GM12878 (cell line): ENCODE results near the gene DMWD. TPM values are rescaled to one million over a fixed set of nuclear protein-coding genes. Genes with fewer than 3 reads are reported as not detected.

Source experiments
- ATAC-seq: fragments of 200-7000 bp; cut with Tn5 transposase; 3 replicates; pipeline ENCODE4 v1.9.1; 2020; ENCODE audit warnings: mild to moderate bottlenecking, moderate library complexity
- BruUV-seq: library from RNA; stranded (reverse); fragments of 400-500 nt; replicated peaks from 2 replicates; lab custom pipeline; 2021; lab: Mats Ljungman, UMichigan
- CTCF ChIA-PET: fragments of 300-600 bp; sonication (Branson Sonifier 250); formaldehyde crosslinking; extraction: SDS; loops from one replicate; lab custom pipeline; 2021; ENCODE audit warnings: inconsistent platforms; lab: Yijun Ruan, JAX
- POLR2A ChIA-PET: fragments of 350-600 bp; formaldehyde crosslinking; extraction: SDS; loops from one replicate; lab custom pipeline; 2021; ENCODE audit warnings: inconsistent platforms; lab: Charles Lee
- RAD21 ChIA-PET: fragments of 300-600 bp; sonication (Branson Sonifier 250); formaldehyde crosslinking; loops from one replicate; lab custom pipeline; 2023; ENCODE audit warnings: antibody characterized with exemption; ENCODE audit not compliant: unreplicated experiment; lab: Charles Lee
- SMC1A ChIA-PET: fragments of 300-600 bp; sonication (Branson Sonifier 250); formaldehyde crosslinking; loops from one replicate; lab custom pipeline; 2023; ENCODE audit not compliant: unreplicated experiment, uncharacterized antibody; lab: Charles Lee
- DNase-seq: peaks from one replicate; pipeline ENCODE4 v3.0.0-alpha.2; 2011; ENCODE audit warnings: low read depth, low spot score
- FAIRE-seq: peaks from 3 replicates; lab custom pipeline; 2011; peaks lifted over from hg19 to GRCh38; lab: Jason Lieb, UNC
- H2AFZ ChIP-seq: 2 replicates; pipeline ENCODE4 v1.6.0; 2011; ENCODE audit warnings: low read depth, low read length, control low read depth; ENCODE audit not compliant: control insufficient read depth
- H3K27ac ChIP-seq: 2 replicates; pipeline ENCODE4 v1.5.1; 2011; ENCODE audit warnings: control low read depth; ENCODE audit not compliant: control insufficient read depth, insufficient read depth
- H3K27me3 ChIP-seq, 2 experiments: replicated peaks in 1 of 2; 2 replicates each; pipeline versions ENCODE4 v1.6.0 to v1.6.1; 2011; ENCODE audit warnings: low read length in 1 of 2; ENCODE audit not compliant: control insufficient read depth in 2 of 2, insufficient read depth in 2 of 2
- H3K36me3 ChIP-seq, 2 experiments: 2 replicates each; pipeline ENCODE4 v1.5.1; 2011; ENCODE audit warnings: low read length in 1 of 2; ENCODE audit not compliant: control insufficient read depth in 2 of 2, insufficient read depth in 2 of 2
- H3K4me1 ChIP-seq: 2 replicates; pipeline ENCODE4 v1.6.1; 2011; ENCODE audit warnings: mild to moderate bottlenecking, low read length, moderate library complexity, mixed read lengths; ENCODE audit not compliant: control insufficient read depth, insufficient read depth
- H3K4me2 ChIP-seq: 2 replicates; pipeline ENCODE4 v1.6.0; 2011; ENCODE audit warnings: control low read depth; ENCODE audit not compliant: control insufficient read depth, insufficient read depth
- H3K4me3 ChIP-seq: fragments of 200-600 bp; sonication (generic); 2 replicates; pipeline ENCODE4 v1.5.1; 2016
- H3K79me2 ChIP-seq: 2 replicates; pipeline ENCODE4 v1.6.0; 2011; ENCODE audit warnings: low read length; ENCODE audit not compliant: control insufficient read depth, insufficient read depth
- H3K9ac ChIP-seq: 2 replicates; pipeline ENCODE4 v1.8.0; 2011; ENCODE audit warnings: low read length, control low read depth, mixed read lengths; ENCODE audit not compliant: control insufficient read depth, insufficient read depth
- H3K9me3 ChIP-seq: replicated peaks from 3 replicates; pipeline ENCODE4 v1.5.1; 2011; ENCODE audit warnings: mild to moderate bottlenecking, low read length; ENCODE audit not compliant: control insufficient read depth, insufficient read depth
- H4K20me1 ChIP-seq: 2 replicates; pipeline ENCODE4 v1.6.0; 2011; ENCODE audit not compliant: control insufficient read depth, insufficient read depth
- CTCF ChIP-seq, 3 experiments: IDR thresholded peaks in 2 of 3; conservative IDR thresholded peaks in 1 of 3; 2 replicates each; pipeline ENCODE4 v1.5.1; 2011; ENCODE audit warnings: low read depth in 3 of 3, low read length in 3 of 3, mild to moderate bottlenecking in 3 of 3, control low read depth in 2 of 3, moderate library complexity in 2 of 3, inconsistent platforms in 1 of 3, mixed read lengths in 1 of 3; ENCODE audit not compliant: control insufficient read depth in 2 of 3, insufficient read depth in 1 of 3; ENCODE audit errors: extremely low read depth in 1 of 3
- WGBS: methylation state at CpG from one replicate; pipeline ENCODE4 v1.1.6; 2016; ENCODE audit warnings: low lambda C conversion rate; ENCODE audit not compliant: insufficient replicate concordance, insufficient coverage; ENCODE audit errors: missing lambda C conversion rate; 5-methylcytosine and 5-hydroxymethylcytosine counted together
- in situ Hi-C: fragments of 300-500 bp; cut with MboI; formaldehyde crosslinking; loops from 9 replicates; pipeline ENCODE4 v1.14.3; 2018; ENCODE audit warnings: mixed read lengths
- intact Hi-C: fragments of 100-400 bp; cut with micrococcal nuclease; formaldehyde crosslinking; loops from one replicate; pipeline ENCODE4 v1.14.2; 2022; ENCODE audit not compliant: unreplicated experiment
- polyA plus RNA-seq, 11 experiments: library from polyadenylated mRNA; depleted of rRNA in 4 of 11; unstranded in 6 of 11; stranded (reverse) in 5 of 11; fragments of >200 nt; fragmentation: Nextera tagmentation in 4 of 11; fragmentation: Illumina TruSeq in 1 of 11; extraction: Ambion mirVana in 4 of 11; extraction: Trizol in 1 of 11; gene quantifications; 1 replicate in 1 of 11; 2 replicates in 10 of 11; pipeline versions ENCODE4 v1.2.1 to v1.2.3, GENCODE V29; 2011 to 2016; ENCODE audit warnings: inconsistent platforms in 2 of 11, missing spikeins in 2 of 11, low read depth in 1 of 11
- total RNA-seq, 4 experiments: library from RNA; depleted of rRNA in 3 of 4; stranded (reverse); fragments of >200 nt in 3 of 4; fragmentation: Illumina TruSeq in 1 of 4; extraction: Trizol in 1 of 4; gene quantifications; 2 replicates each; pipeline versions ENCODE4 v1.2.1 to v1.2.3, GENCODE V29; 2013 to 2021
- TF ChIP-seq, protein P1 (sequence below): fragments of 450-650 bp; IDR thresholded peaks from 2 replicates; pipeline ENCODE4 v1.6.1; 2018; ENCODE audit warnings: mild to moderate bottlenecking, low read depth, moderate library complexity; ENCODE audit not compliant: partially characterized antibody

Gene DMWD
- total and polyA plus RNA-seq, 10 of the 15 experiments (the other 5 are each of a cell fraction or from before 2014, with no cell fraction given), result 3.5 to 56.0 (median 11.6) TPM

- ChIA-PET SMC1A (interaction anchor here (1.1 kb wide), 1 partner anchor 36 kb away, joined by 4 read pairs; no protein-coding TSS in a partner anchor), RAD21 (interaction anchor here (0.6 to 2.8 kb wide), 3 partner anchors 16 to 133 kb away, joined by 3 to 9 read pairs (median 3); partner anchors contain the start of genes IRF2BP1 and SIX5), POLR2A (interaction anchor here (0.6 to 1.0 kb wide), 3 partner anchors 14 to 39 kb away, joined by 3 to 7 read pairs (median 3); no protein-coding TSS in a partner anchor), CTCF (interaction anchor here (0.7 to 3.0 kb wide), 7 partner anchors 9 to 52 kb away, joined by 3 to 17 read pairs (median 6); partner anchors contain the start of genes FBXO46 and SIX5)
- H3K27ac ChIP-seq, result no peak overlapping the region
- H3K79me2 ChIP-seq, result no peaks in the 10 kb centered on the region
- no peaks in the 10 kb centered on the region for H3K27me3 ChIP-seq
- H3K4me3 ChIP-seq, result no peak overlapping the region
- H3K4me1 ChIP-seq, result no peaks in the 10 kb centered on the region
- ATAC-seq (peak; percentile 75), DNase-seq (no peak), FAIRE-seq (no peak)
- no peaks in the 10 kb centered on the region for H3K36me3 ChIP-seq
- WGBS, result 18% methylated on average over 6 of the region's 6 CpGs
- in situ Hi-C loops, result no loop called here
- no TSS peak for BruUV-seq
- intact Hi-C loops, result no loop called here
- no peaks in the 10 kb centered on the region for H4K20me1 ChIP-seq
- TF ChIP-seq CTCF (IDR thresholded peaks at IDR 0.05 in 2 of 3, conservative IDR thresholded peaks at IDR 0.05 in 1 of 3; ENCODE audit: control insufficient read depth in 2 of 3, extremely low read depth in 1 of 3, insufficient read depth in 1 of 3, low read depth in 3 of 3, low read length in 3 of 3), result 0 out of 6 replicates have a peak, but pooled peaks of 2 of the 3 experiments have one; percentile 8 to 11
- TF ChIP-seq, protein P1, sequence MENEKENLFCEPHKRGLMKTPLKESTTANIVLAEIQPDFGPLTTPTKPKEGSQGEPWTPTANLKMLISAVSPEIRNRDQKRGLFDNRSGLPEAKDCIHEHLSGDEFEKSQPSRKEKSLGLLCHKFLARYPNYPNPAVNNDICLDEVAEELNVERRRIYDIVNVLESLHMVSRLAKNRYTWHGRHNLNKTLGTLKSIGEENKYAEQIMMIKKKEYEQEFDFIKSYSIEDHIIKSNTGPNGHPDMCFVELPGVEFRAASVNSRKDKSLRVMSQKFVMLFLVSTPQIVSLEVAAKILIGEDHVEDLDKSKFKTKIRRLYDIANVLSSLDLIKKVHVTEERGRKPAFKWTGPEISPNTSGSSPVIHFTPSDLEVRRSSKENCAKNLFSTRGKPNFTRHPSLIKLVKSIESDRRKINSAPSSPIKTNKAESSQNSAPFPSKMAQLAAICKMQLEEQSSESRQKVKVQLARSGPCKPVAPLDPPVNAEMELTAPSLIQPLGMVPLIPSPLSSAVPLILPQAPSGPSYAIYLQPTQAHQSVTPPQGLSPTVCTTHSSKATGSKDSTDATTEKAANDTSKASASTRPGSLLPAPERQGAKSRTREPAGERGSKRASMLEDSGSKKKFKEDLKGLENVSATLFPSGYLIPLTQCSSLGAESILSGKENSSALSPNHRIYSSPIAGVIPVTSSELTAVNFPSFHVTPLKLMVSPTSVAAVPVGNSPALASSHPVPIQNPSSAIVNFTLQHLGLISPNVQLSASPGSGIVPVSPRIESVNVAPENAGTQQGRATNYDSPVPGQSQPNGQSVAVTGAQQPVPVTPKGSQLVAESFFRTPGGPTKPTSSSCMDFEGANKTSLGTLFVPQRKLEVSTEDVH, result no peak
- H3K9ac ChIP-seq, result no peak overlapping the region
- no peak overlapping the region for H2AFZ ChIP-seq
- H3K9me3 ChIP-seq, result no peaks in the 10 kb centered on the region
- no peak overlapping the region for H3K4me2 ChIP-seq
These were observed 39.1 kb downstream of the DMWD start for GRCh38 chr19:45753548-45753947.
